A549 (cell line): ENCODE data around the gene GPR149.

Experiments
- CTCF ChIP-seq: fragments of >200 bp; sonication (Bioruptor Twin); formaldehyde crosslinking; IDR thresholded peaks from 3 replicates; pipeline ENCODE4 v1.5.1; 2016
- EP300 ChIP-seq, 2 experiments: fragments of >200 bp; sonication (Bioruptor Twin); formaldehyde crosslinking; IDR thresholded peaks; 2 replicates in 1 of 2; 3 replicates in 1 of 2; pipeline ENCODE4 v1.6.1; 2016 to 2017
- ESRRA ChIP-seq: fragments of 150-350 bp; IDR thresholded peaks from 2 replicates; pipeline ENCODE4 v1.6.1; 2014; ENCODE audit warnings: mild to moderate bottlenecking, low read length, borderline replicate concordance
- JUN ChIP-seq, 2 experiments: fragments of >200 bp; sonication (Bioruptor Twin); formaldehyde crosslinking; IDR thresholded peaks; 2 replicates in 1 of 2; 3 replicates in 1 of 2; pipeline ENCODE4 v1.6.1; 2016 to 2017
- MAX ChIP-seq: IDR thresholded peaks from 2 replicates; pipeline ENCODE4 v1.6.1; 2012
- NFE2L2 ChIP-seq: fragments of 150-350 bp; conservative IDR thresholded peaks from 2 replicates; pipeline ENCODE4 v1.6.1; 2014; ENCODE audit warnings: low read length
- POLR2A ChIP-seq: IDR thresholded peaks from 2 replicates; pipeline ENCODE4 v1.6.1; 2012; ENCODE audit warnings: mild to moderate bottlenecking, low read length
- RAD21 ChIP-seq, 2 experiments: fragments of >200 bp in 1 of 2; sonication (Bioruptor Twin) in 1 of 2; formaldehyde crosslinking in 1 of 2; IDR thresholded peaks in 1 of 2; conservative IDR thresholded peaks in 1 of 2; 2 replicates in 1 of 2; 3 replicates in 1 of 2; pipeline ENCODE4 v1.6.1; 2012 to 2018; ENCODE audit warnings: inconsistent platforms in 1 of 2
- RFX5 ChIP-seq: fragments of 450-650 bp; IDR thresholded peaks from 2 replicates; pipeline ENCODE4 v1.7.1; 2014; ENCODE audit warnings: antibody characterized with exemption, mild to moderate bottlenecking, moderate library complexity
- RNF2 ChIP-seq: fragments of 200-600 bp; sonication (generic); IDR thresholded peaks from 2 replicates; pipeline ENCODE4 v1.6.1; 2016; ENCODE audit warnings: low read depth, mild to moderate bottlenecking, antibody characterized with exemption, moderate library complexity, borderline replicate concordance
- USF2 ChIP-seq: fragments of 450-650 bp; IDR thresholded peaks from 2 replicates; pipeline ENCODE4 v1.6.1; 2014; ENCODE audit warnings: antibody characterized with exemption
- ZC3H11A ChIP-seq: fragments of 450-650 bp; IDR thresholded peaks from 2 replicates; pipeline ENCODE4 v1.6.1; 2014; ENCODE audit warnings: antibody characterized with exemption, mild to moderate bottlenecking
- ZFP36 ChIP-seq: fragments of 450-650 bp; IDR thresholded peaks from 2 replicates; pipeline ENCODE4 v1.6.1; 2014; ENCODE audit warnings: borderline replicate concordance; ENCODE audit not compliant: partially characterized antibody

- TF ChIP-seq POLR2A (no peak), CTCF (no peak), JUN (IDR thresholded peaks at IDR 0.05) (no peak), ESRRA (no peak), RNF2 (no peak), MAX (no peak), RFX5 (no peak), ZFP36 (no peak), ZC3H11A (no peak), RAD21 (conservative IDR thresholded peaks at IDR 0.05 in 1 of 2, IDR thresholded peaks at IDR 0.05 in 1 of 2) (no peak), EP300 (IDR thresholded peaks at IDR 0.05) (no peak), USF2 (no peak), NFE2L2 (no peak)
Observed at GRCh38 chr3:154304936-154305335, 125.1 kb downstream of the GPR149 start.
